ENCODE data around the gene TRIO.

Gene TRIO

DNA sequence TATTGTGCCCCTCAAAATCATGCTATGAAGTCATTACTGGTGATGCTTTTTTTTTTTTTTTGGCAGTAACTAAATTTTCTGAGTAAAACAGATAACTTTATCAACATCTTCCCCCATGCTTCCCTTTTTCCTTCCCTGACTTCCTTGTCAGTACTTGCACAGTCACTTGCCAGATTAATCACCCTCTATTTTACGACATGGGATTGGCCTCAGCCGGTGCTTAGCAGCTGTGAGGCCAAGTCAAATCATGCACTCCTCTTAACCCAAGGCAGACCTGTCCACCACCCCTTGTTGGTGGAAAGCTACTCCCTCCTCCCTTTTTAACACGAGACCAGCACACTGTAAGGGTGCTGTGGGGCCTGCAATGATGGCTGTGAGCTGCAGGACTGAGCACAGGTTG is 320.5 kb downstream of the TRIO start:
- no peak overlapping the region for H3K4me3 ChIP-seq (ENCODE audit: low read length)
- peak; percentile 69 for DNase-seq (ENCODE audit: low read depth)
- TF ChIP-seq, protein P1, sequence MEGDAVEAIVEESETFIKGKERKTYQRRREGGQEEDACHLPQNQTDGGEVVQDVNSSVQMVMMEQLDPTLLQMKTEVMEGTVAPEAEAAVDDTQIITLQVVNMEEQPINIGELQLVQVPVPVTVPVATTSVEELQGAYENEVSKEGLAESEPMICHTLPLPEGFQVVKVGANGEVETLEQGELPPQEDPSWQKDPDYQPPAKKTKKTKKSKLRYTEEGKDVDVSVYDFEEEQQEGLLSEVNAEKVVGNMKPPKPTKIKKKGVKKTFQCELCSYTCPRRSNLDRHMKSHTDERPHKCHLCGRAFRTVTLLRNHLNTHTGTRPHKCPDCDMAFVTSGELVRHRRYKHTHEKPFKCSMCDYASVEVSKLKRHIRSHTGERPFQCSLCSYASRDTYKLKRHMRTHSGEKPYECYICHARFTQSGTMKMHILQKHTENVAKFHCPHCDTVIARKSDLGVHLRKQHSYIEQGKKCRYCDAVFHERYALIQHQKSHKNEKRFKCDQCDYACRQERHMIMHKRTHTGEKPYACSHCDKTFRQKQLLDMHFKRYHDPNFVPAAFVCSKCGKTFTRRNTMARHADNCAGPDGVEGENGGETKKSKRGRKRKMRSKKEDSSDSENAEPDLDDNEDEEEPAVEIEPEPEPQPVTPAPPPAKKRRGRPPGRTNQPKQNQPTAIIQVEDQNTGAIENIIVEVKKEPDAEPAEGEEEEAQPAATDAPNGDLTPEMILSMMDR (conservative IDR thresholded peaks at IDR 0.05; ENCODE audit: low read length): no peak

DNA sequence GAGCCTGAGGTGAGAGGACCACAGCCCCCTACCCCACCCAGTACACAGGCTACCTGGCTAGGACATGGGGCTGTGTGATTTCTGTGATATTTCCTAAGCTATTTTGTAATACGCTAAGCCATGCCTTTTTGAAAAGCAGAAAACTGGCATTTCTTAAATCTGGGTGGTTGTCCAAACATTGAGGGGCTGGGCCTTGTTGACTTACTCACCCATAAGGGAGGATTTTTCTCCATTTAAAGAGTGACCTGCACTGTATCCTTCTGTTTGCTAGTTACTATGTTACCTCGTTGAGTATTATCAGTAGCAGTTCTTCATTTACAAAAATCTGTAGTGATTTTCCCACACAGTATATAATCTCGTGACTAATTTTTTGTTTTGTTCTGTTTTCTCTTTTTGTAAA is 321.0 kb downstream of the TRIO start:
- H3K4me3 ChIP-seq (ENCODE audit: low read length): no peak overlapping the region
- TF ChIP-seq, protein P1 (conservative IDR thresholded peaks at IDR 0.05; ENCODE audit: low read length): no peak
- DNase-seq (ENCODE audit: low read depth): no peak

DNA sequence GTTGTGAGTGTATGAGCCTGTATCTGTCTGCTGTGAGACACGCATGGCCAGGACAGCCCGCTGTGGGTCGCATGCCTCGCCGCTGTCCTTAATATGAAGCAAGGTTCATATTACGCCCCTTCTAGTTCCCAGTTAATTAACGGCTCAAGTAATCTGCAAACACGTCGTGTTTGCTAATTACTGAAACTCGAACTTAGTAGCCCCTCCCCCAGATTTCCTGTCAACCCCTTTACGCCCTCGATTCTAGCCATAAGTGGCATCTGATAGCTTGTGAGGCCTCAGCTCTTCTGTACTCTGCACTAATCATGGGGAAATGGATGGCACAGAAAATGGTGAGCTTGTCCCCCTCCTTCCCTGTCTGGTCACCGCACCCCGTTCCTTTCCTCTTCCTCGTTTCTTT is 321.5 kb downstream of the TRIO start:
- H3K4me3 ChIP-seq (ENCODE audit: low read length): no peak overlapping the region
- TF ChIP-seq, protein P1 (conservative IDR thresholded peaks at IDR 0.05; ENCODE audit: low read length): no peak
- DNase-seq (ENCODE audit: low read depth): no peak

DNA sequence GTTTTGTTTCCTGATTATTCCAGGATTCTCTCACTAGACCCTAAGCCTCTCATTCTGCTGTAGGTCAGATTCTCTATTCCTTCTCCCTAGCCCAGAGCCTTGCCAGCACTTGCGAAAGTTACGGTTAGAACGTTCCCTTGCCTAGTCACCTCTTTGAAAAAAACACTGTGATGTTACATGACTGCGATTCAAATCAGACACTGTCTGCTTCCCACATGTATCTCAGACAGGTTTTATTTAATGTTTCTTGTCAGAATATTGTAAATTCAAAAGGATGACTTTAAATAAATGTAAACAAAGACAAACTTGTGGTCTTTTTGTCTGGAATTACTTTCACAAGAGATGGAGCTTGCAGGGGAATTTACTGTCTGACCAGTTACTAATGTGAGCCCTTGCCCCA is 322.0 kb downstream of the TRIO start:
- H3K4me3 ChIP-seq (ENCODE audit: low read length): no peak overlapping the region
- peak; percentile 82 for DNase-seq (ENCODE audit: low read depth)
- TF ChIP-seq, protein P1 (conservative IDR thresholded peaks at IDR 0.05; ENCODE audit: low read length): no peak

DNA sequence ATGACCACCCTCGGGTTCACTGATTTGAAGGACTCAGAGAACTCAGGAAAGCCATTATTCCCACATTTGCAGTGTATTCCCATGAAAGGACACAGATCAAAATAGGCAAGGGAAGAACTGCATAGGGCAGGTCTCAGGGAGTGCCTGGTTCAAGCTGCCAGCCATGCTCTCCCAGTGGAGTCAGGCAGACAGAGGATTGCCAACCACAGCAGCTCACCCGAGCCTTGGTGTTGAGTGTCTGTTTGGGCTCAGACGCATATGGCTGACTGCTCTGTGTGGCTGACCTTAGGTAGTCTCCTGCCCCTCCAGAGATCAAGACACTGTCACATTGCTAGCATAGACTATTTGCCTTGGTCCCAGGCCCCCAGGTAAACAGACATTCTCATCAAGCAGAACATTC is 322.6 kb downstream of the TRIO start:
- DNase-seq (ENCODE audit: low read depth): no peak
- TF ChIP-seq, protein P1 (conservative IDR thresholded peaks at IDR 0.05; ENCODE audit: low read length): no peak
- H3K4me3 ChIP-seq (ENCODE audit: low read length): no peak overlapping the region

DNA sequence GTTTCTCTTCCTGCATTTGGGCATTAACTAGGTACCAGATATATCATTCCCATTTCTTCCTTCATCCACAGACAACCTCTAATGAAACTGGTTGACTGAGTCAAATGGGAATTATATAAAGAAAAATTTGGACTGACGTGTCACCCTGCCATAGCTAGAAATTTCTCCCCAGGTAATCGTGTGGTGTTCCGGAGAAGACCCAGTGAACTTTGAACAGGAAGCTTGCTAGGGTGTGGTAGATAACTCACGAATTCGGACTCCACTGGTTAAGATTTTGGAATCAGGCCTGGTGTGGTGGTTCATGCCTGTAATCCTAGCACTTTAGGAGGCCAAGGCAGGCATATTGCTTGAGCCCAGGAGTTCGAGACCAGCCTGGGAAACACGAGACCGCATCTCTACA is 324.1 kb downstream of the TRIO start:
- H3K4me3 ChIP-seq (ENCODE audit: low read length): no peak overlapping the region
- DNase-seq (ENCODE audit: low read depth): no peak
- TF ChIP-seq, protein P1 (conservative IDR thresholded peaks at IDR 0.05; ENCODE audit: low read length): no peak

DNA sequence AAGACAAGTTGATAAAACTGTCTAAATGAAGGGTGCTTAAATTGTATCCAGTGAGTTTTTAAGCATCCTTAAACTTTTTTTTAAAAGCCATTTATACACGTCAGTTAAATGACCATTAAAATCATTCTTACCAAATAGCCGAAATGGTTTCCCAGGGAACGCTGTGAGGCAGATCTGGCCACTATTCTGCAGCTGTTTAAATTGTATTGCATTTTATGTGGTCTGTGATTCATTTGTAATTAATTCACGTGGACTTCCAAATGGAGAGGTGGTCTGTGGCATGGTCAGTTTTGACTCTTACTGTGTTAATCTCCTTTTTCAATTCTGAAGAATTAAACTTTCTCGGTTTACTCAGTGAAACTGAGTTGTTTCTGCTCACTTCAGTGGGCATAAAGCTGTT is 324.7 kb downstream of the TRIO start:
- DNase-seq (ENCODE audit: low read depth): peak; percentile 46
- H3K4me3 ChIP-seq (ENCODE audit: low read length): no peak overlapping the region
- TF ChIP-seq, protein P1 (conservative IDR thresholded peaks at IDR 0.05; ENCODE audit: low read length): no peak
